BJ (cell line): ENCODE results near the gene EFHC2. TPM values are rescaled to one million over a fixed set of nuclear protein-coding genes. Genes with fewer than 3 reads are reported as not detected.

Experiments
- CTCF ChIA-PET: fragments of 350-600 bp; formaldehyde crosslinking; extraction: SDS; loops from one replicate; lab custom pipeline; 2021; ENCODE audit warnings: antibody characterized with exemption, inconsistent platforms; lab: Yijun Ruan, JAX
- POLR2A ChIA-PET: fragments of 300-600 bp; sonication (Branson Sonifier 250); formaldehyde crosslinking; extraction: SDS; loops from one replicate; lab custom pipeline; 2021; ENCODE audit warnings: antibody characterized with exemption; lab: Charles Lee
- DNase-seq: peaks from one replicate; pipeline ENCODE4 v3.0.0-alpha.2; 2011; ENCODE audit warnings: low read depth
- H3K27me3 ChIP-seq: 2 replicates; pipeline ENCODE4 v1.6.0; 2011; ENCODE audit warnings: low read length; ENCODE audit not compliant: control insufficient read depth, insufficient read depth
- H3K36me3 ChIP-seq: 2 replicates; pipeline ENCODE4 v1.5.1; 2011; ENCODE audit warnings: low read length; ENCODE audit not compliant: control insufficient read depth, insufficient read depth
- H3K4me3 ChIP-seq: 2 replicates; pipeline ENCODE4 v1.5.1; 2011; ENCODE audit warnings: low read depth, mild to moderate bottlenecking, control low read depth, low read length
- polyA plus RNA-seq: library from polyadenylated mRNA; depleted of rRNA; stranded (reverse); fragments of >200 nt; gene quantifications from 2 replicates; pipeline ENCODE4 v1.2.3, GENCODE V29; 2011
- TF ChIP-seq, protein P1 (sequence below): IDR thresholded peaks from 2 replicates; pipeline ENCODE4 v1.5.1; 2011; ENCODE audit warnings: low read depth, mild to moderate bottlenecking, control low read depth, inconsistent platforms, low read length, moderate library complexity; ENCODE audit not compliant: insufficient read depth

EFHC2 gene
- polyA plus RNA-seq, 1 experiment: not detected

DNA sequence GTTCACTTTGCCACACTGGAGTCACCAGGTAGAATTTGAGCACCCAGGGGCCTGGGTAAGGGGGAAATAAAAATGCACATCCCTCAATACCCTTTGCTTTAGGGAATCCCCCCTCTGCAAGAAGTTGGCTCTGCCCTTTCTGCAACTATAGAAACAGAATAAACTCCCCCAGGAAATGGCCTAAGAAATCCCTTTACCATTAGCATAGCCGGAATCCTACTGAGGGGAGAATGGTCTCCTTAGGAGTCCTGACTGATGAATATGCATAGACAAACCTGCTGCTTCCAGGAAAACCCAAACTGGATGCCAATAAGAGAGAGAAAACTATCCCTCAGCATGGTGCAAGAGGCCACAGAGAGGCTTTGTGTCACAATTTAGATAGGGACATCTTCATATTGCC is 11.0 kb downstream of the EFHC2 start:
- H3K27me3 ChIP-seq: no peaks in the 10 kb centered on the region
- H3K4me3 ChIP-seq: no peak overlapping the region
- H3K36me3 ChIP-seq: no peaks in the 10 kb centered on the region
- POLR2A ChIA-PET: no interaction called here
- CTCF ChIA-PET: no interaction called here
- TF ChIP-seq, protein P1, sequence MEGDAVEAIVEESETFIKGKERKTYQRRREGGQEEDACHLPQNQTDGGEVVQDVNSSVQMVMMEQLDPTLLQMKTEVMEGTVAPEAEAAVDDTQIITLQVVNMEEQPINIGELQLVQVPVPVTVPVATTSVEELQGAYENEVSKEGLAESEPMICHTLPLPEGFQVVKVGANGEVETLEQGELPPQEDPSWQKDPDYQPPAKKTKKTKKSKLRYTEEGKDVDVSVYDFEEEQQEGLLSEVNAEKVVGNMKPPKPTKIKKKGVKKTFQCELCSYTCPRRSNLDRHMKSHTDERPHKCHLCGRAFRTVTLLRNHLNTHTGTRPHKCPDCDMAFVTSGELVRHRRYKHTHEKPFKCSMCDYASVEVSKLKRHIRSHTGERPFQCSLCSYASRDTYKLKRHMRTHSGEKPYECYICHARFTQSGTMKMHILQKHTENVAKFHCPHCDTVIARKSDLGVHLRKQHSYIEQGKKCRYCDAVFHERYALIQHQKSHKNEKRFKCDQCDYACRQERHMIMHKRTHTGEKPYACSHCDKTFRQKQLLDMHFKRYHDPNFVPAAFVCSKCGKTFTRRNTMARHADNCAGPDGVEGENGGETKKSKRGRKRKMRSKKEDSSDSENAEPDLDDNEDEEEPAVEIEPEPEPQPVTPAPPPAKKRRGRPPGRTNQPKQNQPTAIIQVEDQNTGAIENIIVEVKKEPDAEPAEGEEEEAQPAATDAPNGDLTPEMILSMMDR: no peak
- DNase-seq: no peak

GRCh38 chrX:44330227-44330626 is 13.2 kb downstream of the EFHC2 start:
- Histone ChIP-seq H3K36me3 (no peaks in the 10 kb centered on the region), H3K27me3 (no peaks in the 10 kb centered on the region), H3K4me3 (no peak overlapping the region)
- no peak for DNase-seq
- TF ChIP-seq, protein P1: no peak
- ChIA-PET CTCF (no interaction called here), POLR2A (no interaction called here)

DNA sequence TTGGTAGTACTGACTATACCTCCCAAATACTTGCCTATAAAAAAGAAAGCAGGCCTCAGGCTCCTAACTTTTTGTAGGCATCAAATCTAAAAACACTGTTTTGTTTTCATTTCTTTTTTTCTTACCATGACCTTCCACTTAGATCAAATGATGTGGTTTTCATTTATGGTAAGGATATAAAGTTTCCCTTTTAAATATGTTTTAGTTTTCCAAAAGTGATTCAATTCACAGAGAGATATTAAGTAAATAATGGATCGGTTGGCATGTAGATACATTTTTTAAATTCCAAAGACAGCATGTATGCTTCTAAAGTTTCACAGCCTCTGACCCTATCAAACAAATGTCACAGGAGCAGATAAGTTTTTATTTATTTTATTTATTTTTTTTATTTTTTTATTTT is 23.9 kb downstream of the EFHC2 start:
- ChIA-PET POLR2A (no interaction called here), CTCF (no interaction called here)
- no peak for DNase-seq
- H3K36me3 ChIP-seq: no peaks in the 10 kb centered on the region
- H3K4me3 ChIP-seq: no peak overlapping the region
- TF ChIP-seq, protein P1: no peak
- H3K27me3 ChIP-seq: no peaks in the 10 kb centered on the region

GRCh38 chrX:44317181-44317580 is 26.3 kb downstream of the EFHC2 start:
- Histone ChIP-seq H3K4me3 (no peak overlapping the region), H3K27me3 (no peaks in the 10 kb centered on the region), H3K36me3 (no peaks in the 10 kb centered on the region)
- no peak for DNase-seq
- ChIA-PET POLR2A (no interaction called here), CTCF (no interaction called here)
- TF ChIP-seq, protein P1: no peak

DNA sequence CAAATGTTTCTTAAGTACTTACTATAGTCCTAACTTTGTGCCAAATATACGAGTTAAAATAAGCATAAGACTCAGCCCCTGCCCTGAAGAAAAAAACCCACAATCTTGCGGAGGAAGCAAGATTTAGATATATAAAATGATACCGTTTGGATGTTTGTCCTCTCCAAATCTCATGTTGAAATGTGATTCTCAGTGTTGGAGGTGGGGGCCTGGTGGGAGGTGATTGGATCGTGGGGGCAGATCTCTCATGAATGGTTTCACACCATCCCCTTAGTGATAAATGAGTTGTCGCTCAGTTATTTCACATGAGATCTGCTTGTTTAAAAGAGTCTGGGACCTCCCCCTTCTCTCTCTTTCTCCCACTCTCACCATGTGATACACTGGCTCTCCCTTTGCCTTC is 28.7 kb downstream of the EFHC2 start:
- no peak overlapping the region for H3K4me3 ChIP-seq
- no peak for DNase-seq
- POLR2A ChIA-PET: no interaction called here
- TF ChIP-seq, protein P1: no peak
- no peaks in the 10 kb centered on the region for H3K27me3 ChIP-seq
- no peaks in the 10 kb centered on the region for H3K36me3 ChIP-seq
- CTCF ChIA-PET: no interaction called here
